Measurements from ENCODE around the gene TH.

TH gene

GRCh38 chr11:2171591-2172003 is at the start of gene TH:
TSS of gene TH (minus strand) at chr11:2171815. CDS start at chr11:2171786, 29 bp downstream.
- DNase-seq = no peak

- no peak for DNase-seq
Observed at GRCh38 chr11:2221024-2221423, 49.4 kb upstream of the TH start.

- DNase-seq = no peak
Observed at GRCh38 chr11:2220173-2220771, 48.7 kb upstream of the TH start.

GRCh38 chr11:2219318-2220017 is 47.9 kb upstream of the TH start:
- DNase-seq = no peak

GRCh38 chr11:2218031-2218633 is 46.5 kb upstream of the TH start:
- no peak for DNase-seq

GRCh38 chr11:2217211-2218030 is 45.8 kb upstream of the TH start:
- no peak for DNase-seq

GRCh38 chr11:2216400-2217064 is 44.9 kb upstream of the TH start:
- DNase-seq = no peak

GRCh38 chr11:2215561-2216399 is 44.2 kb upstream of the TH start:
- DNase-seq = no peak

- no peak for DNase-seq
Observed at GRCh38 chr11:2215230-2215560, 43.6 kb upstream of the TH start.

GRCh38 chr11:2214527-2215229 is 43.1 kb upstream of the TH start:
- no peak for DNase-seq

GRCh38 chr11:2213890-2214526 is 42.4 kb upstream of the TH start:
- no peak for DNase-seq

GRCh38 chr11:2213384-2213842 is 41.8 kb upstream of the TH start:
- no peak for DNase-seq

GRCh38 chr11:2212411-2213251 is 41.0 kb upstream of the TH start:
- no peak for DNase-seq

GRCh38 chr11:2211113-2211971 is 39.7 kb upstream of the TH start:
- no peak for DNase-seq

GRCh38 chr11:2210366-2211112 is 38.9 kb upstream of the TH start:
- DNase-seq = no peak

GRCh38 chr11:2209900-2210321 is 38.3 kb upstream of the TH start:
- DNase-seq = no peak

GRCh38 chr11:2209370-2209801 is 37.8 kb upstream of the TH start:
- no peak for DNase-seq

Measured in NK-92 treated with Interleukin-12 subunit alpha and Interleukin-12 subunit beta, amount 100 ng/mL, for 24 hours (cell line).